Neural cell (in vitro differentiated cells): Measurements from ENCODE around the gene HSPB7. TPM values are rescaled to one million over a fixed set of nuclear protein-coding genes. Genes with fewer than 3 reads are reported as not detected.
"Not testable (repeated sequence)": the region's sequence is repeated elsewhere in the genome, so short reads cannot be mapped to it uniquely, and the experiment has no call there.

ENCODE experiments used
- H2AFZ ChIP-seq: fragments of 200-600, 300-800 bp; sonication (generic), shearing (Covaris generic); 2 replicates; pipeline ENCODE4 v1.6.0; 2014; ENCODE audit warnings: low read depth, mild to moderate bottlenecking, antibody characterized with exemption, low read length, moderate library complexity
- H3F3A ChIP-seq: fragments of 200-600 bp; shearing (Covaris generic); 2 replicates; pipeline ENCODE4 v1.6.1; 2016; ENCODE audit warnings: mild to moderate bottlenecking, moderate library complexity, mixed read lengths, antibody characterized with exemption, low read length; ENCODE audit not compliant: insufficient read depth, poor library complexity, severe bottlenecking
- H3K27ac ChIP-seq: fragments of 200-600, 300-800 bp; sonication (generic), shearing (Covaris generic); 2 replicates; pipeline ENCODE4 v1.5.1; 2014; ENCODE audit warnings: mild to moderate bottlenecking, low read length, moderate library complexity
- H3K27me3 ChIP-seq: fragments of 300-800, 200-600 bp; sonication (generic), shearing (Covaris generic); 2 replicates; pipeline ENCODE4 v1.6.0; 2014; ENCODE audit warnings: mild to moderate bottlenecking, low read depth, low read length, moderate library complexity; ENCODE audit not compliant: insufficient read depth
- H3K36me3 ChIP-seq: fragments of 300-800, 200-600 bp; sonication (generic), shearing (Covaris generic); 2 replicates; pipeline ENCODE4 v1.5.1; 2014; ENCODE audit warnings: mild to moderate bottlenecking, antibody characterized with exemption, low read length, moderate library complexity; ENCODE audit not compliant: insufficient read depth
- H3K4me2 ChIP-seq: fragments of 300-800, 200-600 bp; sonication (generic), shearing (Covaris generic); 2 replicates; pipeline ENCODE4 v1.6.0; 2014; ENCODE audit warnings: mild to moderate bottlenecking, low read length
- H3K4me3 ChIP-seq: fragments of 300-800, 200-600 bp; sonication (generic), shearing (Covaris generic); 2 replicates; pipeline ENCODE4 v1.5.1; 2014; ENCODE audit warnings: mild to moderate bottlenecking, low read length, moderate library complexity
- H3K79me2 ChIP-seq: fragments of 200-600 bp; shearing (Covaris generic); replicated peaks from 2 replicates; pipeline ENCODE4 v1.6.0; 2014; ENCODE audit warnings: mild to moderate bottlenecking, low read length, moderate library complexity; ENCODE audit not compliant: insufficient read depth
- H3K9ac ChIP-seq: fragments of 300-800, 200-600 bp; sonication (generic), shearing (Covaris generic); 2 replicates; pipeline ENCODE4 v1.6.1; 2016; ENCODE audit warnings: mild to moderate bottlenecking, low read length, mixed read lengths
- H3K9me2 ChIP-seq: fragments of 200-600 bp; shearing (Covaris generic); 2 replicates; pipeline ENCODE4 v1.6.1; 2016; ENCODE audit warnings: mild to moderate bottlenecking, low read length, mixed read lengths; ENCODE audit not compliant: insufficient read depth
- H3K9me3 ChIP-seq: fragments of 200-600, 300-800 bp; sonication (generic), shearing (Covaris generic); 2 replicates; pipeline ENCODE4 v1.6.1; 2016; ENCODE audit warnings: mild to moderate bottlenecking, mixed run types, low read length, moderate library complexity, mixed read lengths
- H4K20me1 ChIP-seq: fragments of 200-600 bp; shearing (Covaris generic); 2 replicates; pipeline ENCODE4 v1.6.1; 2016; ENCODE audit warnings: mild to moderate bottlenecking, mixed run types; ENCODE audit not compliant: insufficient read depth
- EP300 ChIP-seq: fragments of 450-650 bp; conservative IDR thresholded peaks from 2 replicates; pipeline ENCODE4 v1.6.1; 2014; ENCODE audit warnings: antibody characterized with exemption, mild to moderate bottlenecking, moderate library complexity; ENCODE audit not compliant: poor library complexity, severe bottlenecking
- EZH2 ChIP-seq: fragments of 200-600, 300-800 bp; shearing (Covaris generic), sonication (generic); IDR thresholded peaks from 2 replicates; pipeline ENCODE4 v1.6.1; 2014; ENCODE audit warnings: antibody characterized with exemption, low read length, borderline replicate concordance, mild to moderate bottlenecking; ENCODE audit not compliant: insufficient read depth, poor library complexity, severe bottlenecking
- MXI1 ChIP-seq: fragments of 450-650 bp; conservative IDR thresholded peaks from 2 replicates; pipeline ENCODE4 v1.6.1; 2014; ENCODE audit warnings: antibody characterized with exemption, mild to moderate bottlenecking; ENCODE audit not compliant: poor library complexity, severe bottlenecking
- POLR2AphosphoS5 ChIP-seq: IDR thresholded peaks from 2 replicates; pipeline ENCODE4 v1.6.1; 2012
- RAD21 ChIP-seq: fragments of 450-650 bp; conservative IDR thresholded peaks from 2 replicates; pipeline ENCODE4 v1.6.1; 2014; ENCODE audit warnings: antibody characterized with exemption, mild to moderate bottlenecking, moderate library complexity
- SMC3 ChIP-seq: fragments of 450-650 bp; conservative IDR thresholded peaks from 2 replicates; pipeline ENCODE4 v1.6.1; 2014; ENCODE audit warnings: antibody characterized with exemption, mild to moderate bottlenecking, moderate library complexity; ENCODE audit not compliant: poor library complexity
- TAF1 ChIP-seq: IDR thresholded peaks from 2 replicates; pipeline ENCODE4 v1.6.1; 2012; ENCODE audit warnings: low read depth
- polyA plus RNA-seq: library from polyadenylated mRNA; depleted of rRNA; stranded (reverse); fragments of >200 nt; gene quantifications from 2 replicates; pipeline ENCODE4 v1.2.3, GENCODE V29; 2014
- TF ChIP-seq, protein P1 (sequence below): fragments of 450-650 bp; IDR thresholded peaks from 2 replicates; pipeline ENCODE4 v1.5.1; 2014; ENCODE audit warnings: antibody characterized with exemption, mild to moderate bottlenecking, moderate library complexity; ENCODE audit not compliant: poor library complexity, severe bottlenecking
- TF ChIP-seq, protein P2 (sequence below): IDR thresholded peaks from 2 replicates; pipeline ENCODE4 v1.6.1; 2012; ENCODE audit warnings: borderline replicate concordance

The HSPB7 gene
- polyA plus RNA-seq, 1 donor from 2014 or later: not detected

DNA sequence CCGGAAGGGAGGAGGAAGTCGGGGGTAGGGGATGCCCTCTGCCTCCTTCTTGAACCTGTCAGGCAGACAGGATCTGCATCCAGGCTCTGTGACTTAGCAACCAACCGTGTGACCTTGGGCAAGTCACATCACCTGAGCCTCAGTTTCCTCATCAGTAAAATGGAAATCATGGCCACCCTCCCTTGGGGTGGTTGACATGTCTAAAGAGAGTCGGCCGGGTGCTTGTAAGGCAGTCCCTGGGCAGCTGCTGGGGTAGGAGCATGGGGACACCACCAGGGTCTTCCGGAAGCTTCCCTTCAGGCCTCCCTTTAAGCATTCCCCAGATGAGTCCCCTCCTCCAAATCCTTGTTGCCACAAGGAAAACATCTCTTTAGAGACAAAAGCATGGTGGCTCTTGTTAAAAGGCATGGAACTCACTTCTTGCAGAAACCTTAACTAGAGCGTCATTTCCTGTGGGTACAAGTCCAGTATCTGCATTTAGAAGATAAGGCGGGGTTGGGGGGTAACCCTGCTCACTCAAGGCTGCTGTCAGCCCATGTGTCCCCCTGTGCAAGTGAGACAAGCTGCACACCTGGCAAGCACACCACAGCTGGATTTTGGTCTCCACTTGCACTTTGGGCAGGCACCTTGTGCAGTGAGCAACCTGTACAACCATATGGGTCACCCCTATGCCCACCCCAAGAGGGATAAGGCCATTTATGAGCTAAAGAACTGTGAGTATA, 36.1 kb upstream of the HSPB7 start:
- Histone ChIP-seq H4K20me1 (no peaks in the 10 kb centered on the region), H3K9me3 (no peaks in the 10 kb centered on the region), H3F3A (no peaks in the 10 kb centered on the region), H2AFZ (no peak overlapping the region), H3K4me2 (no peak overlapping the region), H3K27me3 (no peaks in the 10 kb centered on the region), H3K9ac (no peak overlapping the region), H3K27ac (no peak overlapping the region), H3K36me3 (no peaks in the 10 kb centered on the region), H3K4me3 (no peak overlapping the region), H3K79me2 (no peaks in the 10 kb centered on the region), H3K9me2 (no peaks in the 10 kb centered on the region)
- TF ChIP-seq, protein P1, sequence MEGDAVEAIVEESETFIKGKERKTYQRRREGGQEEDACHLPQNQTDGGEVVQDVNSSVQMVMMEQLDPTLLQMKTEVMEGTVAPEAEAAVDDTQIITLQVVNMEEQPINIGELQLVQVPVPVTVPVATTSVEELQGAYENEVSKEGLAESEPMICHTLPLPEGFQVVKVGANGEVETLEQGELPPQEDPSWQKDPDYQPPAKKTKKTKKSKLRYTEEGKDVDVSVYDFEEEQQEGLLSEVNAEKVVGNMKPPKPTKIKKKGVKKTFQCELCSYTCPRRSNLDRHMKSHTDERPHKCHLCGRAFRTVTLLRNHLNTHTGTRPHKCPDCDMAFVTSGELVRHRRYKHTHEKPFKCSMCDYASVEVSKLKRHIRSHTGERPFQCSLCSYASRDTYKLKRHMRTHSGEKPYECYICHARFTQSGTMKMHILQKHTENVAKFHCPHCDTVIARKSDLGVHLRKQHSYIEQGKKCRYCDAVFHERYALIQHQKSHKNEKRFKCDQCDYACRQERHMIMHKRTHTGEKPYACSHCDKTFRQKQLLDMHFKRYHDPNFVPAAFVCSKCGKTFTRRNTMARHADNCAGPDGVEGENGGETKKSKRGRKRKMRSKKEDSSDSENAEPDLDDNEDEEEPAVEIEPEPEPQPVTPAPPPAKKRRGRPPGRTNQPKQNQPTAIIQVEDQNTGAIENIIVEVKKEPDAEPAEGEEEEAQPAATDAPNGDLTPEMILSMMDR: no peak
- TF ChIP-seq POLR2AphosphoS5 (no peak), RAD21 (no peak), MXI1 (no peak), EP300 (no peak)

DNA sequence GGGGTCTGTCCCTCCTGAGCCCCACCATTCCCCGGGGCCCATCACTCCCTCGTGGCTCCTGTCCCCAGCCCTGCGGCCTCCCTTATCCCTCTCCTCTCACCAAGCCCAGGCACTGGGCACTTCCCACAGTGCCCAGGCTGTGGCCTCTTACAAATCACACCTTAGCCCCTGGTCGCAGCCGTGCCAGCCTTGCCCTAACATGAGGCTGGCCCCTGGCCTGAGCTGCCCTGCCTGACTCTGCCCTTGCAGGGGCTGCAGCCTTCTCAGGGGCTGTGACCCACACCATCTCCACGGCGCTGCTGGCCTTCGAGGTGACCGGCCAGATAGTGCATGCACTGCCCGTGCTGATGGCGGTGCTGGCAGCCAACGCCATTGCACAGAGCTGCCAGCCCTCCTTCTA, 34.1 kb upstream of the HSPB7 start:
- H3K4me3 ChIP-seq, H3K9me2 ChIP-seq, H3K36me3 ChIP-seq, H3K79me2 ChIP-seq, H3F3A ChIP-seq, H3K4me2 ChIP-seq, H3K27me3 ChIP-seq, H3K9me3 ChIP-seq, H3K27ac ChIP-seq, H2AFZ ChIP-seq, H4K20me1 ChIP-seq, H3K9ac ChIP-seq: not testable (repeated sequence)

DNA sequence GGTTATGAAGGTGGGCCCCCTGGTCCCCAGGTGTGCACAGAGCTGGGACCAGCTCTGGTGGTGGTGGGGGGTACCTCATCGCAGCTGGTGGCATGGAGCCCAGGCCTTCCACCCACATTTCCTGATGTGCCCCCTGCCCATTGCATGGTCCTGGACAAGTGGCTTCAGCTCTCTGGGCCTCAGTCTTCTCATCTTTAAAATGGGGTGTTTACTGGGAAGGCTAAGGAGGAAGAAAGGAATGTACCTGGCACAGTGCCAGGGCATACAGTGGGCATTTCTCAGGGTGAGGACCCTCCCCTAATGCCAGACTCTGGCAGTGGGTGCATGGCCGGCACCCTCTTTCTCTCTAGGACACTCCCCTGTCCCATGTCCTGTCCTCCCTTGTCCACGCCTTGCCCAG, 33.2 kb upstream of the HSPB7 start:
- TF ChIP-seq POLR2AphosphoS5 (no peak), MXI1 (no peak), EP300 (no peak), EZH2 (no peak), RAD21 (no peak), SMC3 (no peak), TAF1 (no peak)
- TF ChIP-seq, protein P2, sequence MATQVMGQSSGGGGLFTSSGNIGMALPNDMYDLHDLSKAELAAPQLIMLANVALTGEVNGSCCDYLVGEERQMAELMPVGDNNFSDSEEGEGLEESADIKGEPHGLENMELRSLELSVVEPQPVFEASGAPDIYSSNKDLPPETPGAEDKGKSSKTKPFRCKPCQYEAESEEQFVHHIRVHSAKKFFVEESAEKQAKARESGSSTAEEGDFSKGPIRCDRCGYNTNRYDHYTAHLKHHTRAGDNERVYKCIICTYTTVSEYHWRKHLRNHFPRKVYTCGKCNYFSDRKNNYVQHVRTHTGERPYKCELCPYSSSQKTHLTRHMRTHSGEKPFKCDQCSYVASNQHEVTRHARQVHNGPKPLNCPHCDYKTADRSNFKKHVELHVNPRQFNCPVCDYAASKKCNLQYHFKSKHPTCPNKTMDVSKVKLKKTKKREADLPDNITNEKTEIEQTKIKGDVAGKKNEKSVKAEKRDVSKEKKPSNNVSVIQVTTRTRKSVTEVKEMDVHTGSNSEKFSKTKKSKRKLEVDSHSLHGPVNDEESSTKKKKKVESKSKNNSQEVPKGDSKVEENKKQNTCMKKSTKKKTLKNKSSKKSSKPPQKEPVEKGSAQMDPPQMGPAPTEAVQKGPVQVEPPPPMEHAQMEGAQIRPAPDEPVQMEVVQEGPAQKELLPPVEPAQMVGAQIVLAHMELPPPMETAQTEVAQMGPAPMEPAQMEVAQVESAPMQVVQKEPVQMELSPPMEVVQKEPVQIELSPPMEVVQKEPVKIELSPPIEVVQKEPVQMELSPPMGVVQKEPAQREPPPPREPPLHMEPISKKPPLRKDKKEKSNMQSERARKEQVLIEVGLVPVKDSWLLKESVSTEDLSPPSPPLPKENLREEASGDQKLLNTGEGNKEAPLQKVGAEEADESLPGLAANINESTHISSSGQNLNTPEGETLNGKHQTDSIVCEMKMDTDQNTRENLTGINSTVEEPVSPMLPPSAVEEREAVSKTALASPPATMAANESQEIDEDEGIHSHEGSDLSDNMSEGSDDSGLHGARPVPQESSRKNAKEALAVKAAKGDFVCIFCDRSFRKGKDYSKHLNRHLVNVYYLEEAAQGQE: no peak
- TF ChIP-seq, protein P1: no peak
- no peaks in the 10 kb centered on the region for H4K20me1 ChIP-seq

More for the DNA sequence above, 33.2 kb upstream of the HSPB7 start:
- H3K9me3 ChIP-seq: no peaks in the 10 kb centered on the region
- no peak overlapping the region for H3K9ac ChIP-seq
- H3K9me2 ChIP-seq: no peaks in the 10 kb centered on the region
- no peak overlapping the region for H2AFZ ChIP-seq
- no peak overlapping the region for H3K4me3 ChIP-seq
- H3K36me3 ChIP-seq: no peaks in the 10 kb centered on the region
- H3K79me2 ChIP-seq: no peaks in the 10 kb centered on the region
- no peak overlapping the region for H3K4me2 ChIP-seq
- H3K27ac ChIP-seq: no peak overlapping the region
- no peaks in the 10 kb centered on the region for H3F3A ChIP-seq
- no peaks in the 10 kb centered on the region for H3K27me3 ChIP-seq
